NB4 (cell line): Measurements from ENCODE around the gene NRG3.
A peak's percentile ranks its signal among the peaks of the same experiment; 100 is the strongest.

Experiments used
- DNase-seq: peaks from one replicate; pipeline ENCODE4 v3.0.0; 2010; ENCODE audit warnings: low read depth
- H3K4me3 ChIP-seq: one replicate; pipeline ENCODE4 v1.5.1; 2011; ENCODE audit warnings: mild to moderate bottlenecking, low read depth, low read length, moderate library complexity
- CTCF ChIP-seq: IDR thresholded peaks from one replicate; pipeline ENCODE4 v1.5.1; 2012; ENCODE audit warnings: low read depth, low read length
- MYC ChIP-seq: IDR thresholded peaks from 2 replicates; pipeline ENCODE4 v1.6.1; 2011; ENCODE audit warnings: low read depth, low read length
- POLR2A ChIP-seq: IDR thresholded peaks from 2 replicates; pipeline ENCODE4 v1.6.1; 2011; ENCODE audit warnings: mild to moderate bottlenecking; ENCODE audit not compliant: insufficient read length; ENCODE audit errors: extremely low read depth
- TF ChIP-seq, protein P1 (sequence below): IDR thresholded peaks from 2 replicates; pipeline ENCODE4 v1.6.1; 2011; ENCODE audit warnings: low read depth, low read length

Gene NRG3

GRCh38 chr10:81917666-81918065, 42.7 kb downstream of the NRG3 start:
- TF ChIP-seq POLR2A (no peak), MYC (no peak), CTCF (no peak)
- TF ChIP-seq, protein P1, sequence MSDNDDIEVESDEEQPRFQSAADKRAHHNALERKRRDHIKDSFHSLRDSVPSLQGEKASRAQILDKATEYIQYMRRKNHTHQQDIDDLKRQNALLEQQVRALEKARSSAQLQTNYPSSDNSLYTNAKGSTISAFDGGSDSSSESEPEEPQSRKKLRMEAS: no peak
- H3K4me3 ChIP-seq: no peak overlapping the region
- DNase-seq: no peak

DNA sequence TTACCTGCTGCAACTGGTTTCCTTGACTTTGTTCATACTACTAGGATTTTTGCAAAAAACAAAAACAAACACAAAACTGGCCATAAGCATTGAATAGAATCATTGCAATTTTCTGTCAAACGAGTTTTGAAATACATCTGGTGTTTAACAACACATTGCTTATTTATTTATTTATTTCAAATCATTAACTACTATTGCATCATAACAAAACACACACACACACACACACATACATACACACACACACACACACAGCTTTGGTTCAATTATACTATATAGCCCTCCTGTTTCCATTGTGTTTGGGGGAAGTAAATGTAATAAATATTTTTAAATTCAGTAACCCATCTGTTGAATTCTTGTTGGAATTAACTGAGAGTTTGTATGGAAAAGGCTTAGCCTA, 43.8 kb downstream of the NRG3 start:
- H3K4me3 ChIP-seq: no peak overlapping the region
- DNase-seq: no peak
- TF ChIP-seq MYC: no peak
- no peak for TF ChIP-seq CTCF
- TF ChIP-seq, protein P1: no peak
- no peak for TF ChIP-seq POLR2A

GRCh38 chr10:81920213-81920829, 45.3 kb downstream of the NRG3 start:
- no peak for TF ChIP-seq MYC
- TF ChIP-seq CTCF: peak; percentile 91
- no peak for TF ChIP-seq POLR2A
- H3K4me3 ChIP-seq: no peak overlapping the region
- peak; percentile 37 for DNase-seq

GRCh38 chr10:81928119-81928518, 53.1 kb downstream of the NRG3 start:
- TF ChIP-seq POLR2A (no peak), CTCF (no peak), MYC (no peak)
- TF ChIP-seq, protein P1: no peak
- no peak overlapping the region for H3K4me3 ChIP-seq
- DNase-seq: no peak

DNA sequence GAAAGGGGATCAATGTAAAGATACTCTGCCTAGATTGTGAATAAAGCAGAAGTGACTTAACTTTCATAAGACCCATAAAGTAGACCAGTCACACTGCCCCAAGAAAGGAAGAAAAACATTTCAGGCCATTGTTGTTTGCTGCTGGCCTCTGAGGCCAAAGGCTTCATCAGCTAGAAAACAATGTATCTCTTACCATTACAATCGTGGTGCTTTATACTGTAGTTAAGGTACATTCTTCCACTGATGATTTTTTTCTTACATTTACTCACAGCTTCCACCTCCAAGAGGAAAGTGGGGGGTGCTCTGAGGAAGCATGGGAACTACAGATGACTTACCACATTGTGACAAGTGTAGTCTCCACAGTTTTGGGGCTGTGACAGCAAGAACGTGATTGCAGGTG, 68.6 kb downstream of the NRG3 start:
- DNase-seq: no peak
- TF ChIP-seq MYC: no peak
- TF ChIP-seq, protein P1: no peak
- no peak for TF ChIP-seq CTCF
- TF ChIP-seq POLR2A: no peak
- H3K4me3 ChIP-seq: no peak overlapping the region

DNA sequence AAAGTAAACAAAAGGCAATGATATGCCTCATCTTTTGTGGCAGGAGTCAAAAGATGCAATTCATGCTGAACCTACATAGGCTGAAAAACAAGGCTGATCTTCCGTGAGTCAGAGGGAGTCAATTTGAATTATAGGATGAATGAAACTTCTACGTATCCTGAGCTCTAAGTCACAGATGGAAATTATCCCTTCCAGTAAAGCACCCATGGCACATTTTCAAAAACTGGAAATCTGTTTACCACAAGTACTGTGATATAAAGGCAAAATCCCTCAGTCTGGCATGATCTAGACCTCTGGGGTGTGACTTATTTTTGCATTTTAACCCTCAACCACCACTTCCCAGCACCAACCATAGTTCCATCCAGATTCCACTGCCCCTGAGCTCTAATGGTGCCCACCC, 69.6 kb downstream of the NRG3 start:
- TF ChIP-seq CTCF (no peak), POLR2A (no peak), MYC (no peak)
- TF ChIP-seq, protein P1: no peak
- H3K4me3 ChIP-seq: no peak overlapping the region
- no peak for DNase-seq
